Skeletal muscle satellite cell (primary cell): ENCODE data around the gene COP1. TPM values are rescaled to one million over a fixed set of nuclear protein-coding genes. Genes with fewer than 3 reads are reported as not detected.

Experiments
- H3K27me3 ChIP-seq: 2 replicates; pipeline ENCODE4 v1.7.0; 2013; ENCODE audit warnings: low read length; ENCODE audit not compliant: control insufficient read depth, insufficient read depth
- H3K36me3 ChIP-seq: 2 replicates; pipeline ENCODE4 v1.7.0; 2013; ENCODE audit warnings: mild to moderate bottlenecking, control low read depth, low read length; ENCODE audit not compliant: insufficient read depth
- H3K4me1 ChIP-seq: 2 replicates; pipeline ENCODE4 v1.7.0; 2013; ENCODE audit warnings: low read length; ENCODE audit not compliant: control insufficient read depth, insufficient read depth
- H3K4me2 ChIP-seq: 2 replicates; pipeline ENCODE4 v1.7.0; 2013; ENCODE audit warnings: mild to moderate bottlenecking, low read length
- H3K4me3 ChIP-seq: 2 replicates; pipeline ENCODE4 v1.7.0; 2013; ENCODE audit warnings: low read length
- H3K9ac ChIP-seq: 2 replicates; pipeline ENCODE4 v1.7.0; 2013; ENCODE audit warnings: mild to moderate bottlenecking, low read depth, low read length, moderate library complexity
- H3K9me3 ChIP-seq: replicated peaks from 2 replicates; pipeline ENCODE4 v1.7.0; 2013; ENCODE audit warnings: mild to moderate bottlenecking, control low read depth, low read length
- small RNA-seq: library from RNA; depleted of rRNA; stranded (forward); fragments of <200 nt; gene quantifications from one replicate; pipeline ENCODE3, GENCODE V24; 2012

COP1 gene

GRCh38 chr1:175906370-175906769 lies 300.7 kb downstream of the COP1 start:
- H3K36me3 ChIP-seq = peaks cover 14% of the 10 kb centered on the region
- H3K9me3 ChIP-seq = no peaks in the 10 kb centered on the region
- no peak overlapping the region for H3K4me3 ChIP-seq
- no peaks in the 10 kb centered on the region for H3K4me1 ChIP-seq
- H3K27me3 ChIP-seq = no peaks in the 10 kb centered on the region
- H3K4me2 ChIP-seq = no peak overlapping the region
- H3K9ac ChIP-seq = no peak overlapping the region

GRCh38 chr1:175904808-175905207 lies 302.3 kb downstream of the COP1 start:
- Histone ChIP-seq H3K9me3 (no peaks in the 10 kb centered on the region), H3K4me1 (no peaks in the 10 kb centered on the region), H3K27me3 (no peaks in the 10 kb centered on the region), H3K4me3 (no peak overlapping the region), H3K4me2 (no peak overlapping the region), H3K9ac (no peak overlapping the region), H3K36me3 (peaks cover 12% of the 10 kb centered on the region)

GRCh38 chr1:175902281-175902680 lies 304.8 kb downstream of the COP1 start:
- no peak overlapping the region for H3K4me3 ChIP-seq
- H3K4me2 ChIP-seq = no peak overlapping the region
- no peaks in the 10 kb centered on the region for H3K27me3 ChIP-seq
- H3K9ac ChIP-seq = no peak overlapping the region
- H3K4me1 ChIP-seq = no peaks in the 10 kb centered on the region
- H3K36me3 ChIP-seq = peaks cover 9% of the 10 kb centered on the region
- no peaks in the 10 kb centered on the region for H3K9me3 ChIP-seq

- no peak overlapping the region for H3K4me2 ChIP-seq
- no peaks in the 10 kb centered on the region for H3K27me3 ChIP-seq
- peaks cover 9% of the 10 kb centered on the region for H3K36me3 ChIP-seq
- H3K9me3 ChIP-seq = no peaks in the 10 kb centered on the region
- H3K4me1 ChIP-seq = no peaks in the 10 kb centered on the region
- H3K4me3 ChIP-seq = no peak overlapping the region
- no peak overlapping the region for H3K9ac ChIP-seq
These were observed 305.8 kb downstream of the COP1 start for GRCh38 chr1:175901076-175901836.

- no peaks in the 10 kb centered on the region for H3K9me3 ChIP-seq
- H3K27me3 ChIP-seq = no peaks in the 10 kb centered on the region
- no peaks in the 10 kb centered on the region for H3K4me1 ChIP-seq
- H3K9ac ChIP-seq = no peak overlapping the region
- H3K4me3 ChIP-seq = no peak overlapping the region
- H3K36me3 ChIP-seq = peaks cover 9% of the 10 kb centered on the region
- no peak overlapping the region for H3K4me2 ChIP-seq
These were observed 306.9 kb downstream of the COP1 start for GRCh38 chr1:175900171-175900570.

- no peak overlapping the region for H3K4me2 ChIP-seq
- no peaks in the 10 kb centered on the region for H3K27me3 ChIP-seq
- H3K9ac ChIP-seq = no peak overlapping the region
- no peaks in the 10 kb centered on the region for H3K36me3 ChIP-seq
- no peak overlapping the region for H3K4me3 ChIP-seq
- no peaks in the 10 kb centered on the region for H3K9me3 ChIP-seq
- no peaks in the 10 kb centered on the region for H3K4me1 ChIP-seq
These were observed 311.1 kb downstream of the COP1 start for GRCh38 chr1:175895966-175896365.

Small RNA genes within 50 kb of the gene (small RNA-seq; reads per million reads assigned to genes)
- gene RF00066 = not detected
- gene RNU2-12P = not detected
- gene RPS29P5 = not detected
- gene SCARNA3 = 23.7 reads per million, percentile 94 among the genes with 10 or more reads in this experiment
